Measurements from ENCODE around the gene ATP1A4.

The ATP1A4 gene

DNA sequence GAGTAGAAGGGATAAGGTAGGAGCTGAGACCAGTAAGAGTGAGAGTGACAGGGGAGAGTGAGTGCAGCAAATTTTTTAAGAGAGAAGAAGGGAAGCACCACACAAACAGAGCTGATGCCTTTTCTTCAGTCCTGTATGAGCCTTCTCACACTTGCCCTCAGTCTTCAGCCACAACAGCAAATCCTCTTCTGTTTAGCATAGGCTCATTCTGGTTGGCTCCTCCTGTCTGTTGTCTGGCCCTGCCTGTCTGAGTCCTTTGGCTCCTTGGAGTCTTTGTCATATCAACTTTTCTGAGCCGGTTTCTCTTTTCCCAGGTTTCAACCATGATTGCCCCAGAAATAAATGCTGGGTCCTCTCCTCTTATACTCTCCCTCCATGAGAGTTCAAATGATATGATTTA is 26.3 kb downstream of the ATP1A4 start:
- no peak for DNase-seq (ENCODE audit: low spot score)

GRCh38 chr1:160178731-160179130 is 27.3 kb downstream of the ATP1A4 start:
- DNase-seq (ENCODE audit: low spot score): no peak

GRCh38 chr1:160179336-160179735 is 27.9 kb downstream of the ATP1A4 start:
- DNase-seq (ENCODE audit: low spot score): no peak

GRCh38 chr1:160186246-160186645 is 34.8 kb downstream of the ATP1A4 start:
- DNase-seq (ENCODE audit: low spot score): no peak

GRCh38 chr1:160186729-160187128 is 35.3 kb downstream of the ATP1A4 start:
- no peak for DNase-seq (ENCODE audit: low spot score)

GRCh38 chr1:160187407-160187806 is 36.0 kb downstream of the ATP1A4 start:
- DNase-seq (ENCODE audit: low spot score): no peak

DNA sequence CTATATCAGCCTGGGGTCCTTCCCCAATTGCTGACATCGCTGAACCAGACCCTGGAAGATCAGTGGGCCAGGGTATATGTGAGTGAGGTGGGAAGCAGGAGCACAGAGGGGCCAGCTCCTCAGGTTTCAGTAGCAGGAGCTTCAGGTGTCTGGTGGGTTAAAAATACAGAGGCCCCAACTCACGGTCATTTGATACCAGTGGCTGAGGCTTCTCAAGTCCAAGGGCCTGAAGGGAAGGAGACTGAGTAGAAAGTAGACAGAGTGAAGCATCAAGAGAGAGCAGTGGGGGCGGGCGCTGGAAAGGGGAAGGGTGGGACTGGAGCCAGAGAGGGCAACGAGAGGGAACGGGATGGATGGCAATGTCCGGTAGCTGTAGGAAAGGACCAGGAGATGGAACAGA is 36.9 kb downstream of the ATP1A4 start:
- DNase-seq (ENCODE audit: low spot score): no peak

- no peak for DNase-seq (ENCODE audit: low spot score)
Measured at GRCh38 chr1:160189649-160190625, 38.5 kb downstream of the ATP1A4 start, which contains the start of gene CASQ1. Gene CASQ1 (plus strand): TSS chr1:160190575. CDS start chr1:160190752, 177 bp downstream.

DNA sequence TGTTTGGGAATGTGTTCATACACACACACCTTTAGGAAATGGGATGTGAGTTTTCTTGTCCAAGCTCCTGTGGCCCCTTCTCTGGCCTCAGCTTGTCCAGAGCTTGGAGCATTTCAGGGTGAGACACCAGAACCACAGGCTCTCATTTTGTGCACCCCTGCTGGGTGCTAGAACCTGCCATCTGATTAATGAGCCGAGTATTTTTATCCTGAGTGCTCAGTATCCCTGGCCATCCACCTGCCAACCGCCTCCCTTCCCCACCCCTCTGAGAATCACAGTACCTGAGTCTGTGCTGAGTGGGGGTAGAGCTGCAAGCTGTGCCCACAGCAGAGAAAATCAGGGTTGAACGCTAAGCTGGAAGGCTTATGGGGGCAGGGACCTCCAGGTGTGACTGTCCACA is 40.4 kb downstream of the ATP1A4 start:
- no peak for DNase-seq (ENCODE audit: low spot score)

DNA sequence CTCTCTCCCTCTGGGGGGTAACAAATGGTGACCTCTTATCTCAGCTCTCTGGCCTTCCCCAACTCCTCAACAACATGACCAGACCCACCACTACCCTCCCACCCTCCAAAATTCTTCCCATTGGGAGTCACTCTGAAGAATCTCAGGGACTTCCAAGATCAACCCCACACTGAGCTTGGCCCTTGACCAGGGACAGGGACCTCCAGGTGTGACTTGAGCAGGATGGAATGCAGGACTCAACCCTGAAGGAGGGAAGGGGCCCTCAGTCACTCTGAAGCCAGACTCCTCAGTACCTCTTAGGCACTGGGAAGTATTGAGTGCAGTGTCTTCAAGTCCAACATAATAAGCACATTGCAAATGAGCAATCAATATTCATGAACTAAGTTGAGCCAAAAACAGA is 40.8 kb downstream of the ATP1A4 start:
- no peak for DNase-seq (ENCODE audit: low spot score)

DNA sequence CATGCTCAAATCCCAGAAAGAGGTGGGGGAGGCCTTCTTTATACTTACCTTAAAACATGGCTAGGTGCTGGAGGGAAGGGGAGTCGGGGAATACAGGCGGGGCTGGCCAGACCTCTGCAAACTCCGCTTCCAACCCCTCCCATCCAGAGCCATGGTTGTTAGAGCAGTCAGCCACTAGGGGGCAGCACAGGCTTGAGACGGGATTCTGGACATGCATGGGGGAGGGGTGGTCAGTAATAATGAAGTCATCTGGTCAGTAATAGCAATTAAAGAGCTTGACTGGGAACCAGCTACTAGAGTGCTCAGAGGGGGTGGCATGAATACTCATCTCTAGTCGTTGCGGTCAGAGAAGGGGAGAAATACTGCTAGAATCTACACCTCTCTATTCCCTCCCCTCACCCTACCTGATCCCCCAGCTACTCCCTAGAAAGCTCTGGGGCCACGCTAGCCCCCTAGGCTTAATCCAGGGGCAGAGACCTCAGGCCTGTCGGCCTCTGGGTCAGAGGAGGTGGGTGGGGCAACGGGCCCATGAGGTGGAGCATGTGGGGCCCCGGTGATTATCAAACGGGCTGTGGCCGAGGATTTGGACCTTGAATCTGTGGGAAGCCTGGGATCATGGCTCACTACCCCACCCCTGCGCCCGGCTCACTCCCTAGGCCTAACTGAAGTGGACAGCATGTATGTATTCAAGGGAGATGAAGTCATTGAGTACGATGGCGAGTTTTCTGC is 41.9 kb downstream of the ATP1A4 start:
- DNase-seq (ENCODE audit: low spot score): peak; percentile 87

- no peak for DNase-seq (ENCODE audit: low spot score)
Measured at GRCh38 chr1:160193832-160194736, 42.7 kb downstream of the ATP1A4 start.

DNA sequence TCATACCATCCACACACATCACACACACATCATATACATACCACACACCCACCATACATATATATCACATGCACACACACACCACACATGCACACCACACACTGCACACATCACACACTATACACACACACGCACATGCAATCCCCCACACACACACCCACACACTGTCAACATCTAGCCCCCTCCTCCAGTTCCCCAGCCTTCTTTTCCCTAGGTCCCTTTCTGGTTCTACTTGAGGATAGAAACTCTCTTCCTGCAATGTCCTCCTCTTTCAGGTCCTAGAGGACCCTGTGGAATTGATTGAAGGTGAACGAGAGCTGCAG is 43.3 kb downstream of the ATP1A4 start:
- DNase-seq (ENCODE audit: low spot score): no peak

GRCh38 chr1:160196143-160196542 is 44.7 kb downstream of the ATP1A4 start:
- DNase-seq (ENCODE audit: low spot score): no peak

DNA sequence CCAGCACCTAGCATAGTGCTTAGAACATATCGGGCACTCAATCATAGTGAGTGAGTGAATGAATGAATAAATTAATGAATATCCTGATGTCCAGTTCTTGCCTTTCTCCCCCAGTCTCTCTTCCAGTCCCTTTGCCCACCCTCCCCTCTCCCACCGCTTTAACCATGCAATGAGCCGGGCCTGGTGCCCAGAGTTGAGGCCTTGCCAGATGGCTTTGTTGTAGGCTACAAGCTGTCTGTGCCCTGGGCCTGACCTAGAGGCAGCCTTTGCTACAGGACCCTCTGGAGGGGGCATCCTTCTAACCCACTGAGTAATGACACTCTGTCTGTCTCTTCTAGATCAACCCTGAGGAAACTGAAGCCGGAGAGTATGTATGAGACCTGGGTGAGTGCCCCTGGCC is 45.8 kb downstream of the ATP1A4 start:
- no peak for DNase-seq (ENCODE audit: low spot score)

- no peak for DNase-seq (ENCODE audit: low spot score)
Measured at GRCh38 chr1:160200786-160201185, 49.4 kb downstream of the ATP1A4 start.

GRCh38 chr1:160204526-160205241 is 53.3 kb downstream of the ATP1A4 start:
- DNase-seq (ENCODE audit: low spot score): no peak

- DNase-seq (ENCODE audit: low spot score): peak; percentile 89
Measured at GRCh38 chr1:160205242-160206035, 54.0 kb downstream of the ATP1A4 start, which contains the start of gene PEA15. Gene PEA15 (plus strand): TSS chr1:160205384. CDS start chr1:160211545, 6,161 bp downstream.

GRCh38 chr1:160206036-160206389 is 54.6 kb downstream of the ATP1A4 start:
- no peak for DNase-seq (ENCODE audit: low spot score)

DNA sequence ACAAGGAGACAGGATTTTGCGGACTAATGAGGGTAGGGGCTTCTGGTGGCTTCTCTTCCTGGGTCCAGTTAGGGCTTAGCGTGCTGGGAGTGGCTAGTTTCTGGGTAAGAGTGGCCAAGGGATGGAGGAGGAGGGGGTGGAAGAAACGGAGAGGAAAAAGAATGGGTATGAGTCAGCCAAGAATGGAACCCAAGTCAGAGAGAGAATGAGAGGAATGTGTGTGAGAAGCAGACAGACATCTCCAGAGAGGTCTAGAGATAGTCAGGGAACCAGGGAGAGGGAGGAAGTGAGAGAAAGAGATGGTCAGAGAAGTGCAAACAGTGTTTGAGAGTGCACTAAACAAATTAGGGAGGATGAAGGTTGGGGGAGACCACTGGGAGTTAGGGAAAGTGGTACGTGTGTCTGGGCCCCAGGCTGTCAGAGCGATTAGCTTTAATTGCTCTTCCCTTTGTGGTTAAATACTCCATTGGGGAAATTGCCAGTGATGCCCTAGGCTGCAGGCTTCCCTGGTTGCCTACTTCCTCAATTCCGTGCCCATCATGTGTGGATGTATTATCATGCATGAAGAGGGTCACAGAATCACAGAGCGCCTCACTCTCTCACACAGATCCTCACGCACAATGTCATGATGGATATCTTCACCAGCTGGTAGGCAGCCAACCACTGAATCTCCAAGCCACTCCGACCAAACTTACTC is 55.2 kb downstream of the ATP1A4 start:
- DNase-seq (ENCODE audit: low spot score): no peak

All from left forelimb (tissue), 1 donor.